ENCODE measurements around the gene ATP10B.

ATP10B gene

DNA sequence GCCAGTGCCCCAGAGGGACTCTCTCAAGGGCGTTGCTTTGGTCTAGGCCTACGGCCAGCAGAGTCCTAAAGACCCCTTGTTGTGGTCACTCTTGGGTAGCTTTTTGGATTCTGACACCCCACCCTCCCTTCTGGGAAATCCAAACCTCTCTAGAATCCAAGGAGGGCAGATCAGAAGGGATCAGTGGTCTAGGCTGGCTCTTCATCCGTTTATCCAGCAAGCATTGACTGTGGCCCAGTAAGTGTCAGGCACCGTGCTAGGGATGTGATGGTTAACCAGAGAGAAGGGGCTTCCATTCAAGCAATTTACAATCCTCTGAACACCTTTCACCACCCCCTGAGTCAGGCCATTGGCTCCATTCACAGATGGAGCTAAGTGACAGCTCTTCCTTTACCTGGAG lies 249.3 kb downstream of the ATP10B start:
- no peaks in the 10 kb centered on the region for H3K79me2 ChIP-seq (ENCODE audit: insufficient read depth, low read length)
- H3F3A ChIP-seq (ENCODE audit: insufficient read depth) = no peaks in the 10 kb centered on the region
- H3K9ac ChIP-seq (ENCODE audit: low read length) = no peak overlapping the region
- H2AFZ ChIP-seq (ENCODE audit: low read depth, low read length, severe bottlenecking) = no peak overlapping the region
- no peak overlapping the region for H3K4me2 ChIP-seq (ENCODE audit: low read depth, low read length, poor library complexity, severe bottlenecking)
- no peak overlapping the region for H3K27ac ChIP-seq (ENCODE audit: low read depth, low read length)
- H4K20me1 ChIP-seq (ENCODE audit: low read depth, low read length) = no peaks in the 10 kb centered on the region
- TF ChIP-seq, protein P1, sequence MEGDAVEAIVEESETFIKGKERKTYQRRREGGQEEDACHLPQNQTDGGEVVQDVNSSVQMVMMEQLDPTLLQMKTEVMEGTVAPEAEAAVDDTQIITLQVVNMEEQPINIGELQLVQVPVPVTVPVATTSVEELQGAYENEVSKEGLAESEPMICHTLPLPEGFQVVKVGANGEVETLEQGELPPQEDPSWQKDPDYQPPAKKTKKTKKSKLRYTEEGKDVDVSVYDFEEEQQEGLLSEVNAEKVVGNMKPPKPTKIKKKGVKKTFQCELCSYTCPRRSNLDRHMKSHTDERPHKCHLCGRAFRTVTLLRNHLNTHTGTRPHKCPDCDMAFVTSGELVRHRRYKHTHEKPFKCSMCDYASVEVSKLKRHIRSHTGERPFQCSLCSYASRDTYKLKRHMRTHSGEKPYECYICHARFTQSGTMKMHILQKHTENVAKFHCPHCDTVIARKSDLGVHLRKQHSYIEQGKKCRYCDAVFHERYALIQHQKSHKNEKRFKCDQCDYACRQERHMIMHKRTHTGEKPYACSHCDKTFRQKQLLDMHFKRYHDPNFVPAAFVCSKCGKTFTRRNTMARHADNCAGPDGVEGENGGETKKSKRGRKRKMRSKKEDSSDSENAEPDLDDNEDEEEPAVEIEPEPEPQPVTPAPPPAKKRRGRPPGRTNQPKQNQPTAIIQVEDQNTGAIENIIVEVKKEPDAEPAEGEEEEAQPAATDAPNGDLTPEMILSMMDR (IDR thresholded peaks at IDR 0.05; ENCODE audit: insufficient read depth, low read length, poor library complexity, severe bottlenecking) = no peak
- TF ChIP-seq EZH2phosphoT487 (conservative IDR thresholded peaks at IDR 0.05; ENCODE audit: low read length) = no peak
- no peaks in the 10 kb centered on the region for H3K9me3 ChIP-seq (ENCODE audit: insufficient read depth, low read length)
- no peak overlapping the region for H3K4me3 ChIP-seq (ENCODE audit: insufficient read depth, low read length, poor library complexity, severe bottlenecking)
- no peaks in the 10 kb centered on the region for H3K27me3 ChIP-seq (ENCODE audit: low read length)
- no peaks in the 10 kb centered on the region for H3K9me2 ChIP-seq (replicated peaks; ENCODE audit: insufficient read depth, low read length)
- no peaks in the 10 kb centered on the region for H3K36me3 ChIP-seq (ENCODE audit: low read length)

DNA sequence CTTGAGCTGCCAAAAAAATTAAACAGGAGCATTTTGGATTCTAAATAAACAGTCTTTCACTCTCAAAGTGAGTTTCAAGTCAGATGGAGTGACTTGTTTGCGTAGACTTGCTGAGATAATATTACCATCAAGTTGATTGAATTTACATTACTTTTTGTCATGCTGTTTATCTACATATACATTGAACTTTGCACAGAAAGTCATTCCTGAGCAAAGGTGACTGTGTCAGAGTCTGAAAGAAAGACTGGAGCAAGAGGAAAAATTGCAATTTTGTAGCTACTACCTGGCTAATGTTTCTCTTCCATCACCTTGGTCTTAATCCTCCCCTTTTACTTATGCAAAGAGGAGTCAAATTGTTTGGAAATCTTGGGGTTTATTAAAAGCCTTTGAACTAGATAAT lies 251.0 kb downstream of the ATP10B start:
- H3K9ac ChIP-seq (ENCODE audit: low read length) = no peak overlapping the region
- no peak overlapping the region for H3K4me2 ChIP-seq (ENCODE audit: low read depth, low read length, poor library complexity, severe bottlenecking)
- H3F3A ChIP-seq (ENCODE audit: insufficient read depth) = no peaks in the 10 kb centered on the region
- no peaks in the 10 kb centered on the region for H3K9me3 ChIP-seq (ENCODE audit: insufficient read depth, low read length)
- no peak overlapping the region for H3K4me3 ChIP-seq (ENCODE audit: insufficient read depth, low read length, poor library complexity, severe bottlenecking)
- H4K20me1 ChIP-seq (ENCODE audit: low read depth, low read length) = no peaks in the 10 kb centered on the region
- TF ChIP-seq, protein P1 (IDR thresholded peaks at IDR 0.05; ENCODE audit: insufficient read depth, low read length, poor library complexity, severe bottlenecking) = no peak
- no peak for TF ChIP-seq EZH2phosphoT487 (conservative IDR thresholded peaks at IDR 0.05; ENCODE audit: low read length)
- no peaks in the 10 kb centered on the region for H3K9me2 ChIP-seq (replicated peaks; ENCODE audit: insufficient read depth, low read length)
- H3K27ac ChIP-seq (ENCODE audit: low read depth, low read length) = no peak overlapping the region
- H3K79me2 ChIP-seq (ENCODE audit: insufficient read depth, low read length) = no peaks in the 10 kb centered on the region
- no peaks in the 10 kb centered on the region for H3K36me3 ChIP-seq (ENCODE audit: low read length)
- H3K27me3 ChIP-seq (ENCODE audit: low read length) = no peaks in the 10 kb centered on the region
- H2AFZ ChIP-seq (ENCODE audit: low read depth, low read length, severe bottlenecking) = no peak overlapping the region

DNA sequence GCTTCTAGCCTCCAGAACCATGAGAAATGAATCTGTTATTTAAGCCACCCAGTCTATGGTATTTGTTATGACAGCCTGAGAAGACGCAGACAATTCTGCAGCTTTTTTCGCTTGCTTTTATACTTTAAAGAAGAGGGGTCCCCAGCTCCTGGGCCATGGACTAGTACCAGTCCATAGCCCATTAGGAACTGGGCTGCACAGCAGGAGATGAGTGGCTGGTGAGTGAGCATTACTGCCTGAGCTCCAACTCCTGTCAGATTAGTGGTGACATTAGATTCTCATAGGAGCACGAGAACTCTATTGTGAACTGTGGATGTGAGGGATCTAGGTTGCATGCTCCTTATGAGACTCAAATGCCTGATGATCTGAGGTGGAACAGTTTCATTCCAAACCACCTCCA lies 278.7 kb downstream of the ATP10B start:
- Histone ChIP-seq H2AFZ (ENCODE audit: low read depth, low read length, severe bottlenecking) (no peak overlapping the region), H3K4me2 (ENCODE audit: low read depth, low read length, poor library complexity, severe bottlenecking) (no peak overlapping the region), H3K9me3 (ENCODE audit: insufficient read depth, low read length) (no peaks in the 10 kb centered on the region), H3K79me2 (ENCODE audit: insufficient read depth, low read length) (no peaks in the 10 kb centered on the region), H3F3A (ENCODE audit: insufficient read depth) (no peaks in the 10 kb centered on the region), H3K9ac (ENCODE audit: low read length) (no peak overlapping the region), H3K9me2 (replicated peaks; ENCODE audit: insufficient read depth, low read length) (no peaks in the 10 kb centered on the region), H4K20me1 (ENCODE audit: low read depth, low read length) (no peaks in the 10 kb centered on the region), H3K27me3 (ENCODE audit: low read length) (no peaks in the 10 kb centered on the region), H3K27ac (ENCODE audit: low read depth, low read length) (no peak overlapping the region), H3K36me3 (ENCODE audit: low read length) (no peaks in the 10 kb centered on the region), H3K4me3 (ENCODE audit: insufficient read depth, low read length, poor library complexity, severe bottlenecking) (no peak overlapping the region)
- TF ChIP-seq, protein P1 (IDR thresholded peaks at IDR 0.05; ENCODE audit: insufficient read depth, low read length, poor library complexity, severe bottlenecking) = no peak
- no peak for TF ChIP-seq EZH2phosphoT487 (conservative IDR thresholded peaks at IDR 0.05; ENCODE audit: low read length)
